ENCODE measurements around the gene CPSF7.
A peak's percentile ranks its signal among the peaks of the same experiment; 100 is the strongest.
"Not testable (repeated sequence)": the region's sequence is repeated elsewhere in the genome, so short reads cannot be mapped to it uniquely, and the experiment has no call there.

Gene CPSF7

DNA sequence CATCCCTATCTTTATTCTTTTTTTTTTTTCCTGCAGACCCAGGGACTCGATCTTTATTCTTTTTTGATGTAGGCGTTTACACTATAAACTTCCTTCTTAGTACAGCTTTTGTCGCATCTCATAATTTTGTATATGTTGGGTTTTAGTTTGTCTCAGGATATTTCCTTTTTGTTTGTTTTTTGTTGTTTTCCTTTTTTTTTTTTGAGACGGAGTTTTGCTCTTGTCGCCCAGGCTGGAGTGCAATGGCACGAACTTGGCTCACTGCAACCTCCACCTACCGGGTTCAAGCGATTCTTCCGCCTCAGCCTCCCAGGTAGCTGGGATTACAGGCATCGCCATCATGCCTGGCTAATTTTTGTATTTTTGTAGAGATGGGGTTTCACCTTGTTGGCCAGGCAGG is 1.1 kb upstream of the CPSF7 start:
- not testable (repeated sequence) for H3K4me1 ChIP-seq (ENCODE audit: insufficient read depth, low read length); H3K27ac ChIP-seq (ENCODE audit: low read length); H3K27me3 ChIP-seq (ENCODE audit: insufficient read depth, low read length); H3K9me3 ChIP-seq (ENCODE audit: insufficient read depth, low read depth, low read length)
- H3K9ac ChIP-seq (ENCODE audit: low read depth, low read length) = peak overlapping the region; percentile 99
- peak overlapping the region; percentile 100 for H3K4me3 ChIP-seq (ENCODE audit: low read length)
- H3K36me3 ChIP-seq (ENCODE audit: insufficient read depth, low read depth, low read length) = peaks cover 41% of the 10 kb centered on the region

DNA sequence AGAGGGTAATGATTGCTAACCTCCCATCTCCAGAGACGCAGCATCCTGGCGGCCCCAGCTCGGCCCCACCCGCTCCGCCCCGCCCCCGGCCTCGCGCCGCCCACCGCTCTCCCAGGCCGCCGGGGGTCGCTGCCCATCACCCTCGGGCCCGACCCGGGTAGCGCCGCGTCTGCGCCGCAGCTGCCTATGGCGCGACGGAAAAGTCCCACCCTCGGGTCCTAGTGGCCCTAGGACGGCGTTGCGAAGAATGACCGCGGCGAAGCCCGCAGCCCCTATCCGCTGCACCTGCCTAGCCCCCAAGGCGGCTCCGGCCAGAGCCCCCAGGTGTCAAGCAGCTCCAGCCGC is 457 bp downstream of the CPSF7 start:
- Histone ChIP-seq H3K4me3 (ENCODE audit: low read length) (peak overlapping the region; percentile 100), H3K4me1 (ENCODE audit: insufficient read depth, low read length) (peaks cover 3% of the 10 kb centered on the region; the same call in 1 of the 2 replicates), H3K27ac (ENCODE audit: low read length) (peak overlapping the region; percentile 95), H3K36me3 (ENCODE audit: insufficient read depth, low read depth, low read length) (peaks cover 56% of the 10 kb centered on the region), H3K27me3 (ENCODE audit: insufficient read depth, low read length) (no peaks in the 10 kb centered on the region), H3K9ac (ENCODE audit: low read depth, low read length) (peak overlapping the region; percentile 97), H3K9me3 (ENCODE audit: insufficient read depth, low read depth, low read length) (no peaks in the 10 kb centered on the region)

DNA sequence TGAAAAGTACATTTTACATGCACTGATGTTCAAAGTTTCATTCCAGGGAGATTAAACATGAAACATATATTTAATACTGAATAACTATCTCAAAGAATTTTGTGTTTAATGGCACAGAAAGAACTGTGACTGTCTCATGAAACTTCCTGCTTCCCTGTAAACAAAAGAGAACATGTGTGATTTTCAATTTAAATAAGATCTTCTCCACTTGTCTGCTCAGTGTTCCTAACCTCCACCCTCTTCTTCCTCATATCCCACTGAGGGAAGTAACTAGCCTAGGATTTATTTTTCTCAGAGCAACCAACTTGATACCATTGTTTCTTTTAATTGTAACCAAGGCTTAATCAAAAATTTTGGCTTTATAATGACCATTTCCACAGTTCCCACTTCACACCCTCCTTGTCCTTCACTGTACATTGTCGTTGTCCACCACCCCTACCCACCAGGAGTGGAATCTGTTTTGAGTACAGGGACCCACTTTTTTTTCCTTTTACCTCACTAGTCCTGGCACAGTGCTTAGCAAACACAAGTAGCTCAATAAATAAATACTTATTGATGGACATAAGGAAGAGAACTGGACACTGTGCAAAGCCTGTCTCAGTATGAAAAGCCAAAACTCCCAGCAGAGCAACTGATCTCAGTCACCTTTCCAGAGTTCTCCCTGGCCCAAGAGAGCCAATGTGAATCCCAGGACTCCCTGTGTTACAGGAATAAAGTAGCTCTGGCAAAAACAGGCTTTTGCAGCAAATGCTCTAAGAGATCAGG is 4.2 kb downstream of the CPSF7 start:
- no peaks in the 10 kb centered on the region for H3K4me1 ChIP-seq (ENCODE audit: insufficient read depth, low read length)
- H3K36me3 ChIP-seq (ENCODE audit: insufficient read depth, low read depth, low read length) = peaks cover 84% of the 10 kb centered on the region
- H3K27ac ChIP-seq (ENCODE audit: low read length) = no peak overlapping the region
- H3K9me3 ChIP-seq (ENCODE audit: insufficient read depth, low read depth, low read length) = no peaks in the 10 kb centered on the region
- no peak overlapping the region for H3K9ac ChIP-seq (ENCODE audit: low read depth, low read length)
- no peak overlapping the region for H3K4me3 ChIP-seq (ENCODE audit: low read length)
- H3K27me3 ChIP-seq (ENCODE audit: insufficient read depth, low read length) = no peaks in the 10 kb centered on the region

DNA sequence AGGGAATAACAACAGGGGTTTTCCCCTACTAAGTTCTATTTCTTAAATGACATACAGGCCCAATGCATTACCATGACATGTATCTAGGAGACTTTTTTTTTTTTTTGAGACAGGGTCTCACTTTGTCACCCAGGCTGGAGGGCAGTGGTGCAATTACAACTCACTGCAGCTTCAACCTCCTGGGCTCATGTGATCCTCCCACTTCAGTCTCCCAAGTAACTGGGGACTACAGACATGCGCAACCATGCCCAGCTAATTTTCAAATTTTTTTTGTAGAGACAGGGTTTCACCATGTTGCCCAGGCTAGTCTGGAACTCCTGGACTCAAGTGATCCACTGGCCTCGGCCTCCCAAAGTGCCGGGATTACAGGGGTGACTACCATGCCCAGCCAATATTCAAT is 7.5 kb downstream of the CPSF7 start:
- Histone ChIP-seq H3K27ac (ENCODE audit: low read length) (no peak overlapping the region), H3K4me1 (ENCODE audit: insufficient read depth, low read length) (no peaks in the 10 kb centered on the region), H3K9ac (ENCODE audit: low read depth, low read length) (no peak overlapping the region), H3K36me3 (ENCODE audit: insufficient read depth, low read depth, low read length) (peaks cover 98% of the 10 kb centered on the region), H3K27me3 (ENCODE audit: insufficient read depth, low read length) (no peaks in the 10 kb centered on the region), H3K4me3 (ENCODE audit: low read length) (no peak overlapping the region), H3K9me3 (ENCODE audit: insufficient read depth, low read depth, low read length) (no peaks in the 10 kb centered on the region)

DNA sequence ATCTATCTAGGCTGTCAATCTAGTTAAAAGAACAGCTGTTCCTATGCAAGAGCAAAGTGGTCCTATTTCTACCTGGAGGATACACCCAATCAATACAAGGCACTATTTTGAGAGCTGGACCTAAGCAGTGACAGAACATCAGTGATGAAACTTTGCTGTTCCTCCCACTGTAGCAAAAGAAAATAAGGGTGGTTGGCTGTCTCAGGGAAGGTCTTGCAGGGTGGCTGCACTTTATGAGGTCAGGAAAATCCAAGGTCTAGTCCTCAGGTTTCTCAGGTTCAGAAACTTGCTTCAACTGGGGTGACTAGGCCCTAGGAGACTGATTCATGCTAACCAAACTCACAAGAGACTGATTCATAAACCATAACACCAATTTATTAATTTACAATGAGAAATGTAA is 11.6 kb downstream of the CPSF7 start:
- H3K4me3 ChIP-seq (ENCODE audit: low read length) = no peak overlapping the region
- no peaks in the 10 kb centered on the region for H3K4me1 ChIP-seq (ENCODE audit: insufficient read depth, low read length)
- H3K9ac ChIP-seq (ENCODE audit: low read depth, low read length) = no peak overlapping the region
- H3K36me3 ChIP-seq (ENCODE audit: insufficient read depth, low read depth, low read length) = peaks cover 98% of the 10 kb centered on the region
- no peaks in the 10 kb centered on the region for H3K9me3 ChIP-seq (ENCODE audit: insufficient read depth, low read depth, low read length)
- H3K27ac ChIP-seq (ENCODE audit: low read length) = no peak overlapping the region
- H3K27me3 ChIP-seq (ENCODE audit: insufficient read depth, low read length) = no peaks in the 10 kb centered on the region

DNA sequence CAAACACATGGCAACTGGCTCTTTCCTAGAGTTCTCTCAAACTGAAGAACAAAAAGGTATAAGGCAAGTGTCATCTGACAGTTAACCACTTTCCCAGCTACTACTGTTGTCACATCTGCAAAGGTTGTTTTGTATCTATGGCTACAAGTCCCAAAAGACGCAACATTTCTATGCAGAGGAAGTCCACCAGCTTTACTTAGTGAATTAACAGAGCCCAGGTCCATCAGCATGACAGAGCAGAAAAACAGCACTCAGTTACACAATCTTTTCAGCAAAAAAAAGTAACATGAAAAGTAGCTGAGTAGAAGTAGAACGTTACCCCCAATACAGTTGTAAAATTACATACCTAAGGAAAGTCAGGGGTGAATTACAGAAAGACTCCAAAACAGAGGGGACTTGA is 12.1 kb downstream of the CPSF7 start:
- no peaks in the 10 kb centered on the region for H3K27me3 ChIP-seq (ENCODE audit: insufficient read depth, low read length)

DNA sequence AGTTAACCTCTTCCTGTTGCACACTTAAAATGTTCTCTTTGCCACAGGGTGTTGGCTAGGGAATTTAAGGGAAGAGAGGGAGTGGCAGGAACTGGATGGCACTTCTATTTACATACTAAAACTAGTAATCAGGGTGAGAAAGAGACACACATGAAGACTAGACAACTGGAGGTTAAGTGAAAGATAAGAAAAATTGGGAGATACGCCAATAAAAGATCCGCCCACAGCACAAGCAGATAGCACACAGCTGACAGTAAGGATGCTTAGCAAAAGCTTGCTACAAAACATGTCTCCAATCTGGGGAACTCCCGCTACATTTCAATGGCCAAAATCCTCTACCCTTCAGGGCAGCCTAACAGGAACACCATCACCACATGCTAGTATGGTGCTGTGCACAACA is 12.8 kb downstream of the CPSF7 start:
- Histone ChIP-seq H3K4me1 (ENCODE audit: insufficient read depth, low read length) (no peaks in the 10 kb centered on the region), H3K36me3 (ENCODE audit: insufficient read depth, low read depth, low read length) (peaks cover 100% of the 10 kb centered on the region), H3K4me3 (ENCODE audit: low read length) (no peak overlapping the region), H3K27me3 (ENCODE audit: insufficient read depth, low read length) (no peaks in the 10 kb centered on the region), H3K9ac (ENCODE audit: low read depth, low read length) (no peak overlapping the region), H3K9me3 (ENCODE audit: insufficient read depth, low read depth, low read length) (no peaks in the 10 kb centered on the region), H3K27ac (ENCODE audit: low read length) (no peak overlapping the region)

More for the DNA sequence above, 12.1 kb downstream of the CPSF7 start:
- no peaks in the 10 kb centered on the region for H3K9me3 ChIP-seq (ENCODE audit: insufficient read depth, low read depth, low read length)
- no peaks in the 10 kb centered on the region for H3K4me1 ChIP-seq (ENCODE audit: insufficient read depth, low read length)
- peaks cover 100% of the 10 kb centered on the region for H3K36me3 ChIP-seq (ENCODE audit: insufficient read depth, low read depth, low read length)
- H3K9ac ChIP-seq (ENCODE audit: low read depth, low read length) = no peak overlapping the region
- no peak overlapping the region for H3K4me3 ChIP-seq (ENCODE audit: low read length)
- H3K27ac ChIP-seq (ENCODE audit: low read length) = no peak overlapping the region

DNA sequence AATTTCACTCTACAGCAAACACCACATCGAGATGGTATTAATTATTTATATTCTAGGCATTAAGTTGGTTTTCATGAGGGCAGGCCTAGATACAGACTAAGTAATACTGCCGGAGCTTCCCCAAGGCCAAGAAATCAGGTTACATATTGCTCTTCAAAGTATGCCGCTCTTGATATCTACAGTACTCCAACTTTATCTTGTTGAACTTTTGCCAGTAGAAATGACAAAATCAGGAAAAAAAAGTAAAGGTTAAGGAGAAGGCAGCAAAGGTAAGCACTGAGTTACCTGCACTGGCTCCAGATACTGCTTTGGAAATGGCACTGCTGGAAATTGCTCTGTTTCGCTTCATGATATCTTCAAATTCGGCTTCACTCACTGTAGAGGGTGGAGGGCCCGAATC is 14.4 kb downstream of the CPSF7 start:
- no peak overlapping the region for H3K9ac ChIP-seq (ENCODE audit: low read depth, low read length)
- no peaks in the 10 kb centered on the region for H3K4me1 ChIP-seq (ENCODE audit: insufficient read depth, low read length)
- H3K27ac ChIP-seq (ENCODE audit: low read length) = no peak overlapping the region
- H3K27me3 ChIP-seq (ENCODE audit: insufficient read depth, low read length) = no peaks in the 10 kb centered on the region
- no peaks in the 10 kb centered on the region for H3K9me3 ChIP-seq (ENCODE audit: insufficient read depth, low read depth, low read length)
- H3K4me3 ChIP-seq (ENCODE audit: low read length) = no peak overlapping the region
- H3K36me3 ChIP-seq (ENCODE audit: insufficient read depth, low read depth, low read length) = peaks cover 100% of the 10 kb centered on the region

DNA sequence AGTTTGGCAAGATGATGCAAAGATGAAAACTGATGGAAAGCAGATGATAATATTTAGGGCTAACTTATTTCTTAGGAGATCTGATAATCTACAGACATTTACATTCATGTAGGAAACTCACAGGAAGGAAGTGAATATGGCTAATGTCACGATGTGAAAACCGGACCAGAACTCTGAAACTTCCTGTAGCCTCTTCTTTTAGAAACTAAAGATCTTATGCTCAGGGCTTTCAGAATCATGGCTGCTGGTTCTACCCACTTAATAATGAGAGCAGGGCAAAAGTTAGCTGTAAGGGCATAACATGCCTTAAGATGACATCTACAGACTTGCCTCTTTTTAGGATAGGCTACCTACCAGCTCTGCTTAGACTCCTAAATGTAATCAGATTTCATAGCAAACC is 15.2 kb downstream of the CPSF7 start:
- no peaks in the 10 kb centered on the region for H3K4me1 ChIP-seq (ENCODE audit: insufficient read depth, low read length)
- no peak overlapping the region for H3K27ac ChIP-seq (ENCODE audit: low read length)
- H3K27me3 ChIP-seq (ENCODE audit: insufficient read depth, low read length) = no peaks in the 10 kb centered on the region
- H3K9me3 ChIP-seq (ENCODE audit: insufficient read depth, low read depth, low read length) = no peaks in the 10 kb centered on the region
- H3K4me3 ChIP-seq (ENCODE audit: low read length) = no peak overlapping the region
- no peak overlapping the region for H3K9ac ChIP-seq (ENCODE audit: low read depth, low read length)
- peaks cover 100% of the 10 kb centered on the region for H3K36me3 ChIP-seq (ENCODE audit: insufficient read depth, low read depth, low read length)

DNA sequence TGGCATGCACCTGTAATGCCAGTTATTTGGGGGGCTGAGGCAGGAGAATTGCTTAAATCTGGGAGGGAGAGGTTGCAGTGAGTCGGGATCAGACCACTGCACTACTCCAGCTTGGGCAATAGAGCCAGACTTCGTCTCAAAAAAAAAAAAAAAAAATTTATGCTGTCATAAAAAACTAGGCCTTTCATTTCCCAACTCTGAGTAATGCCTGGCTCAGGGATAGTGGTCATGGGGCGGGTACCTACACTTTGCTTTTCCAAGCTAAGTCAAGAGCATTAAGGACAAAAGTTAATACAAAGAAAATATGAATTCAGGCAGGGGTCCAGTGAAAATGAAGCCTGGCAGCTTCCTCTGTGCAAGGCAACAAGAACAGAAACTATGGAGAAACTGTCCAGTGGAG is 16.3 kb downstream of the CPSF7 start:
- Histone ChIP-seq H3K9me3 (ENCODE audit: insufficient read depth, low read depth, low read length) (no peaks in the 10 kb centered on the region), H3K27ac (ENCODE audit: low read length) (no peak overlapping the region), H3K9ac (ENCODE audit: low read depth, low read length) (no peak overlapping the region), H3K27me3 (ENCODE audit: insufficient read depth, low read length) (no peaks in the 10 kb centered on the region), H3K4me1 (ENCODE audit: insufficient read depth, low read length) (no peaks in the 10 kb centered on the region), H3K4me3 (ENCODE audit: low read length) (no peak overlapping the region), H3K36me3 (ENCODE audit: insufficient read depth, low read depth, low read length) (peaks cover 100% of the 10 kb centered on the region)

DNA sequence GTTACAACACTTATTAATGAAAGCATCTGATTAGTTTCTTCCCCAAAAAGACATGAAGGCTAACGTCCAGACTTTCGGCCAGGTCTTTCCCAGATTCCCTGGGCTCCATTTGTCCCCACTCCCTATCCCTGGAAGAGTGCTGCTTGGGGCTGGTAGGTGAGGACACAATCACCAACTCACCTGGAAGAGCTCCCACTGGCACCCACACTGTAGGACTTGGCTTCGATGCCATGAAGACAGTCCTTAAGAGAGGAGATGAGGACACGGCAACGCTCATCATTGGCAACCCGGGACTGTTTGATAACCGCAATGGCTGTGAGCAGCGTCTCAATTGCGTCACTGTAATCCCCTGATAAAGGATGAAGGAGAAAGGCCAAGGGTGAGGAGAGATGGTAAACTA is 18.2 kb downstream of the CPSF7 start:
- Histone ChIP-seq H3K27ac (ENCODE audit: low read length) (no peak overlapping the region), H3K36me3 (ENCODE audit: insufficient read depth, low read depth, low read length) (peaks cover 100% of the 10 kb centered on the region), H3K4me3 (ENCODE audit: low read length) (no peak overlapping the region), H3K4me1 (ENCODE audit: insufficient read depth, low read length) (no peaks in the 10 kb centered on the region), H3K9me3 (ENCODE audit: insufficient read depth, low read depth, low read length) (no peaks in the 10 kb centered on the region), H3K9ac (ENCODE audit: low read depth, low read length) (no peak overlapping the region), H3K27me3 (ENCODE audit: insufficient read depth, low read length) (no peaks in the 10 kb centered on the region)

DNA sequence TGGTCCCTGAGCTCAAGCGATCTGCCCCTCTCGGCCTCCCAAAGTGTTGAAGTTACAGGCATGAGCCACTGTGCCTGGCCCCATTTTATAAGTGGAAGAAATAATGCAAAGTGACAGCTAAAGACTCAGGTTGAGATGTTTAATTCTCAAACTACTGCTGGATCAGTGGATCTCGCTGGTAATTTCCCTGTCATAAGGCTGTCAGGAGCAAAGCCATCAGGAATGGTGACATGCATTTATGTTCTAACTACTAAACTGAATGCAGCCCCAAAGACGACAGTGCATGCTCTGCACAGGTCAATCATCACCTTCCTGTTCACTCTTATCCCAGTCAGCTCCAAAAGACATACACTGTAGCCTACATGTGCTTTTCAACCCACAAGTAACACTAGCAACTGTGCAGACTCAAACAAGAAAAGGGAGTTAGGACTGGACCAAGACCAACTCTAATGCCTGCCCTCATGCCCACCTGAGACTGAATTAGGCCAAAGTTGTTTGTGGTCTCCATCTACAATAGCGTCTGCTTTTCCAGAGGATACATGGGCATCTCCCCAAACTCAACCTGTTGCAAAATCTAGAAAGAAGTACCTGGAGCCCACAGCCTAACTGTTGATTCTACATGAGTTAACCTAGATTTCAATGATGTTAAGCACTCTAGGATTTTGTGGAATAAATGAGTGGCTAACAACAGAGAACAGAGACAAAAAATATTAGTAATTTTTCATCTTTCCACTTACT is 22.6 kb downstream of the CPSF7 start:
- H3K9me3 ChIP-seq (ENCODE audit: insufficient read depth, low read depth, low read length) = no peaks in the 10 kb centered on the region
- H3K27ac ChIP-seq (ENCODE audit: low read length) = no peak overlapping the region
- no peak overlapping the region for H3K9ac ChIP-seq (ENCODE audit: low read depth, low read length)
- peaks cover 100% of the 10 kb centered on the region for H3K36me3 ChIP-seq (ENCODE audit: insufficient read depth, low read depth, low read length)
- H3K4me1 ChIP-seq (ENCODE audit: insufficient read depth, low read length) = no peaks in the 10 kb centered on the region
- H3K27me3 ChIP-seq (ENCODE audit: insufficient read depth, low read length) = no peaks in the 10 kb centered on the region
- no peak overlapping the region for H3K4me3 ChIP-seq (ENCODE audit: low read length)

Measured in iPS-20b (cell line).